Brain microvascular endothelial cell (primary cell): ENCODE measurements around the gene NFATC2IP.

Experiments used
- DNase-seq: peaks from one replicate; pipeline ENCODE4 v3.0.0-alpha.2; 2020
- H3K27ac ChIP-seq: fragments of 250-450 bp; sonication (Bioruptor Pico); 2 replicates; pipeline ENCODE4 v1.5.1; 2020; ENCODE audit warnings: mild to moderate bottlenecking, moderate library complexity
- H3K27me3 ChIP-seq: fragments of 250-450 bp; sonication (Bioruptor Pico); replicated peaks from 2 replicates; pipeline ENCODE4 v1.5.1; 2020; ENCODE audit warnings: mild to moderate bottlenecking
- H3K36me3 ChIP-seq: fragments of 250-450 bp; sonication (Bioruptor Pico); replicated peaks from 2 replicates; pipeline ENCODE4 v1.5.1; 2020; ENCODE audit warnings: mild to moderate bottlenecking
- H3K4me3 ChIP-seq: 2 replicates; pipeline ENCODE4 v1.5.1; 2011; ENCODE audit warnings: low read depth, mild to moderate bottlenecking, control low read depth, low read length, moderate library complexity
- CTCF ChIP-seq: IDR thresholded peaks from 2 replicates; pipeline ENCODE4 v1.5.1; 2011; ENCODE audit warnings: low read depth, mild to moderate bottlenecking, moderate library complexity, low read length, control low read depth, inconsistent platforms; ENCODE audit errors: missing control alignments
- in situ Hi-C: cut with HindIII; loops from 2 replicates; pipeline ENCODE4 v1.10.0; 2017; ENCODE audit warnings: low sequenced_read_pairs, low pct_ligation_motif_present

NFATC2IP gene

GRCh38 chr16:29009050-29009837 lies 58.5 kb downstream of the NFATC2IP start:
- DNase-seq: no peak

GRCh38 chr16:29009838-29010166 lies 59.1 kb downstream of the NFATC2IP start:
- Histone ChIP-seq H3K4me3 (no peak overlapping the region), H3K27me3 (no peaks in the 10 kb centered on the region), H3K36me3 (no peaks in the 10 kb centered on the region), H3K27ac (no peak overlapping the region)
- no peak for DNase-seq
- TF ChIP-seq CTCF: no peak
- in situ Hi-C loops: no loop called here

More at GRCh38 chr16:29009050-29009837, 58.5 kb downstream of the NFATC2IP start:
- in situ Hi-C loops: no loop called here
- no peak for TF ChIP-seq CTCF
- no peaks in the 10 kb centered on the region for H3K36me3 ChIP-seq
- no peaks in the 10 kb centered on the region for H3K27me3 ChIP-seq
- H3K27ac ChIP-seq: no peak overlapping the region
- H3K4me3 ChIP-seq: no peak overlapping the region

- no peak overlapping the region for H3K4me3 ChIP-seq
- H3K27ac ChIP-seq: no peak overlapping the region
- TF ChIP-seq CTCF: peak; percentile 25
- in situ Hi-C loops: no loop called here
- DNase-seq: no peak
- H3K36me3 ChIP-seq: no peaks in the 10 kb centered on the region
- H3K27me3 ChIP-seq: no peaks in the 10 kb centered on the region
These were observed 60.4 kb downstream of the NFATC2IP start for GRCh38 chr16:29011112-29011511.

GRCh38 chr16:29011851-29012250 lies 61.1 kb downstream of the NFATC2IP start:
- DNase-seq: no peak
- H3K4me3 ChIP-seq: no peak overlapping the region
- in situ Hi-C loops: no loop called here
- no peak for TF ChIP-seq CTCF
- H3K27me3 ChIP-seq: no peaks in the 10 kb centered on the region
- H3K27ac ChIP-seq: no peak overlapping the region
- no peaks in the 10 kb centered on the region for H3K36me3 ChIP-seq

GRCh38 chr16:29012913-29013553 lies 62.3 kb downstream of the NFATC2IP start:
- H3K27ac ChIP-seq: no peak overlapping the region
- in situ Hi-C loops: no loop called here

More at GRCh38 chr16:29012913-29013553, 62.3 kb downstream of the NFATC2IP start:
- no peaks in the 10 kb centered on the region for H3K27me3 ChIP-seq
- no peak for DNase-seq
- no peak for TF ChIP-seq CTCF
- H3K4me3 ChIP-seq: no peak overlapping the region
- no peaks in the 10 kb centered on the region for H3K36me3 ChIP-seq
